NCI-H2107 treated with DMSO at 0.1 percent for 48 hours (cell line): Measurements from ENCODE around the gene KDM4F.

Experiments
- DNase-seq: peaks from one replicate; lab custom pipeline; 2025; ENCODE audit not compliant: unreplicated experiment; lab: John Stamatoyannopoulos, UW

The KDM4F gene

DNA sequence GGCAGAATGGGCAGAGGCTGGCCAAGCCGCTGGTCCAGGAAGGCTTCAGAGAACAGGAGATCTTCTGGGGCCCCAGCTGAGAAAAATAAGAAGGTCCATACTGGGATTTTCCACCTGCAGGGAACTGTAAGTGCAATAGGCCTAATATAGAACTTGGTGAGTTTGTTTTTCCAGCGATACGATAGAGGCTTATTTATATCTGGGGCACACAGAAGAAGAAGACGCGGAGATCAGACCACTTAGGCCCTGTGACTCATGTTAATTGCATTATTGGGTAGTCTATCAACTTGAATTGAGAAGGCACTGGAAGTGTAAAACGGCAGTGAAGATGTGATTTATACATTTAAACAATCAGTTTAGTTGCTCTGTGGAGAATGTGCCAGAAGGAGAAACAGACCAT is 9.8 kb downstream of the KDM4F start:
- DNase-seq = no peak

DNA sequence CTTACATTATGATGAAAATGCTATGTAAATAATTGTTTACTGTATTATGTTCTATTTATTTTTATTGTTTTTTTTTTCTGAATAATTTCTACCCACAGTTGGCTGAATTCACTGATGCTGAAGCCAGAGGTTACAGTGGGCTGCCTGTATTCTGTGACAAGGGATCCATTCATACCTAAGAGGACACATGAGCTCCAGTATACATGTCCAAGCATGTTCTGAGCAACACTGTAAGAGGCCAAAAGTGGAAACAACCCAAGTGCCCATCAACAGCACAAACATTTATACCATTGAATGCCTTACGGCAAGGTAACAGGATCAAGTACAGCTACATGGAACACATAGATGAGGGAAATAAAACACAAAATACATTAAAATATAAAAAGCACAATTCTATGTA is 16.1 kb downstream of the KDM4F start:
- DNase-seq = peak; percentile 3

DNA sequence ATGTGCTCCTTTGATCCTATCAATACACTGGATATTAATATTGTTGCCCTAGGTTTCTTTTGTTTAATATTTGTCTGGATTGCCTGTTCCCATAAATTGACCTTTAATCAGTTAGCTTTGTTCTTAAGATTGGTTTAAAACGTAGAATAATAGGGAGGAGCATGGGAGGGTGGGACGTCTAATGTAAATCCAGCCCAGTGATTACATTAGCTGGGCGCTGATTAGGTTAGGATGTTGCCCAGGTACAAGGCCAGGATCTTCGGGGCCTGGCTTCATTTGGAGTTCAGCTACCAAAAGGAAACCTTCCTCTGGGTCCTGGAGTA is 17.5 kb downstream of the KDM4F start, which contains the start of gene SRSF8:
TSS of gene SRSF8 (plus strand) at position 204 of the 323 bp plus-strand sequence. CDS start 308 bp downstream, outside the sequence.
- DNase-seq = peak; percentile 61

DNA sequence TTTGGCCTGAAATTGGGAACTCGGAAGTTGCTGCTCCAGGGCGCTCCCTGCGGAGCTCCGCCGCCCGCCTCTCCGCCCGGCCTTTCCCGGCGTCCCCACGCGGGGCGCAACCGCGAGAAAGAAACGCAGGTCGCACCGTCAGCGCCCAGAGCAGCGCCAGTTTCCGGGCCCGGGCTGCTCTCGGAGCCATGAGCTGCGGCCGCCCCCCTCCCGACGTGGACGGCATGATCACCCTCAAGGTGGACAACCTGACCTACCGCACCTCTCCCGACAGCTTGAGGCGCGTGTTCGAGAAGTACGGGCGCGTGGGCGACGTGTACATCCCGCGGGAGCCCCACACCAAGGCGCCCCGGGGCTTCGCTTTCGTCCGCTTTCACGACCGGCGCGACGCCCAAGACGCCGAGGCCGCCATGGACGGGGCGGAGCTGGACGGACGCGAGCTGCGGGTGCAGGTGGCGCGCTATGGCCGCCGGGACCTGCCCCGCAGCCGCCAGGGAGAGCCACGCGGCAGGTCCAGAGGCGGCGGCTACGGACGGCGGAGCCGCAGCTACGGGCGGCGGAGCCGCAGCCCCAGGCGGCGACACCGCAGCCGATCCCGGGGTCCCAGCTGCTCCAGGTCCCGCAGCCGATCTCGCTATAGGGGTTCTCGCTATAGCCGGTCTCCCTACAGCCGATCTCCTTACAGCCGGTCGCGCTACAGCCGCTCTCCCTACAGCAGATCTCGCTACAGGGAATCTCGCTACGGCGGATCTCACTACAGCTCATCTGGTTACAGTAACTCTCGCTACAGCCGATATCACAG is 18.0 kb downstream of the KDM4F start:
- peak; percentile 61 for DNase-seq

DNA sequence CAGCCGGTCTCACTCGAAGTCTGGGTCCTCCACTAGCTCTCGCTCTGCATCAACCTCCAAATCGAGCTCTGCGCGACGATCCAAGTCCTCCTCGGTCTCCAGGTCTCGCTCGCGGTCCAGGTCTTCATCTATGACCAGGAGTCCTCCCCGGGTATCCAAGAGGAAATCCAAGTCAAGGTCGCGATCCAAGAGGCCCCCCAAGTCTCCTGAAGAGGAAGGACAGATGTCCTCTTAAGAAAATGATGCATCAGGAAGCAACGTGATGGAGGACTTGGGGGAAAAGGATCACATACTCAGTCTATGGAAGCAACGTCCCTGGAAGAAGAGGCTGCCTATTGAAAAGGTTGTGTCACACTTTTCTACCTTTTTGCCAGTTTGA is 18.6 kb downstream of the KDM4F start:
- peak; percentile 60 for DNase-seq

DNA sequence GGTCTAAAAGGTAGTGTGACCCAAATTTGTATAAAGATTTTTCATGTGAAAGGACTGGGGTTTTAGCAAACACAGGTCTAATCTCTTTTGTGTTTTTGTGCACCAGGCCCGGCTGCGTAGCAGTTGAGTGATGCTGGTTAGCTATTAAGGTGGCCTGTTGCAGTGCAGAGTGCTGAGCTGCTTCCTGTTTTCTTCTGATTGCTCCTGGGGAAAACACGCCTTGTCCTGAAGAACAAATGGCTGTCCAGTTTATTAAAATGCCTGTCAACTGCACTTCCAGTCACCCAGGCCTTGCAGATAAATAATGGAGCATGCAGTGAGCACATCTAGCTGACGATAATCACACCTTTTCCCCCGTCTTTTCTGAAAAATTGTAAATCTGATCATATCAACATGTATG is 19.3 kb downstream of the KDM4F start:
- peak; percentile 91 for DNase-seq

DNA sequence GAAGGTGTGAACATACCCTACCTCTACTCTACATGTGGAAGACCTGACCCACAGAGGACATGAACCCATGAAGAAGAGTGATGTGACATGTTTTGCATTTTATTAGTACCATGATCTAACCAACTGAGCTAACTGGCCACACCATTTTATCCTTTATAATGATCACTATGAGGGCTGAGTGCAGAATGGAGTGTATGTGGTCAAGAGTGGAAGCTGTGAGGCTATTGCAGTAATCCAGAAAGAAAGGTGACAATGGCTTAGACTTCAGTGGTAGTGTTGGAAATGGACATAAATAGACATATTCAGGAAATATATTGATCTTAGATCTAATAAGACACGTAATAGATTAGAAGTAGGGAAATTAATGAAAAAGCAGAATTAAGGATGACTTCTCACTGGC is 21.2 kb downstream of the KDM4F start:
- DNase-seq = peak; percentile 10

DNA sequence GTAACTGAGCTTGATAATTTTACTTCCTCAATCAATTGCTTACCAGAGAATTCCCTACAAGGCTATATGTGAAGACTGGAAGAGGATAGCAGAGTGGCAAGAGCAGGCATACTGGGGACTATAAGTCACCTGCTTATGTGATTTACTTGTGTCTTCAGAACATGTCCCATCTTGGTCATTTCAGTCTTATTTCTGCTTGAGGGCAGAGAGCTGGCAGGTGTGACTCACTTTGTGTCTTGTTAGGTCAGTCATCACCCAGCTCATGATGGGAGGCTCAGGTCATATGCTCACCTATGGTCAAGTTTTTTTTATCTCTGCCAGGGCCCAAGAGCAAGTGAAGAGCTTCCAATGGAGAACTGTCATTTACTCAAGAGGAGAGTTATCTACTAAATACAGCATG is 23.7 kb downstream of the KDM4F start:
- no peak for DNase-seq

DNA sequence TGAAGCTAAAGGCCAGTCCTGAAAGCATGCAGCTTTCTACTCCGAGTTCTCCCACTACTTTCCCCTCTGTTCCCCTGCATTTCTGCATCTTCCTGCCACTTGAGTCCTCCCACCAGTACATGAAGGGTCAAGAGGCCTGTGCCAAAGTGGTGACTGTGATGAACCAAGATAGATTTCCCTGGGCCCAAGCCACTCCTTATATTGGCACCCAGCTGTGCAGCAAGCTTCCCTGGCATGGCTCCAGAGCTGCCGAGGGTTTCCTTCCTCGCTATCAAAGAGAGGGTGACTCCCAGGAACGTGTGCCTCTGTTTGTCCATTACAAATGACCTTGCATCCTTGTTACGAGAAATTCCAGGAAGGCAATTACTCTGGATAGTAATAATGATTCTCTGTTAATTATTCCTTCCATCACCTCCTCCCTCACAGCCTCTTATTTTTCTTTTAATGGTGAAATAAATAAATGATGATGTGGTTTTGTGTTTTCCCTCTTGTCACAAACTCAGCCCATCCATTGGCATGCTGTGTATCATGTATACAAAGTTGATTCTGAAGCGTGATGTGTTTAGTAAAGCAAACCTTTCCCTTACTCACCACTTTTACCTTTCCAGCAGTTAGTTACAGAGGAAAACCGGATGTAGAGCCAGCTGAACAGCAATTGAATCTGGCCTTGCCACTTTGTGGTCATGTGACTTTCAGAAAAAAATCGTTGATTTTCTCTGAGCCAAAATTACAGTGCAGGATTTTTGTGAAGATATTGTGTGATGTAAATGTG is 25.8 kb downstream of the KDM4F start:
- DNase-seq = no peak

DNA sequence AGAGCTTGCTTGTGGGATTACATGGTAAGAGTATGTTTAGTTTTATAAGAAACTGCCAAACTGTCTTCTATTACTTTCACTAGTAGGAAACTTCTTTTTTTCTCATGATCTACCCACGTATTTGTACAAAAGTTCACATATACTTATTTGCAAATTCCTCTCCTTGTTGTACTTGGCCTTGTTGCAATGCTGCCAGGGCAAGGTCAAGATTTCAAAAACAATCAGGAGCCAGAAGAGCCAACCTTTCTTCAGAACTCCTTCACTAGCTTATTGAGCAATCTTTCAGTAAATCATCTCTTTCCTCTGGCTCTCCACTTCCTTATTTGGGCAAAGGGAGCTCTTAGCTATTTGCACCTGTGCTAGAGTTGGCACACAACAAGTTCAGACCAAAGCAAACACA is 27.2 kb downstream of the KDM4F start:
- no peak for DNase-seq

DNA sequence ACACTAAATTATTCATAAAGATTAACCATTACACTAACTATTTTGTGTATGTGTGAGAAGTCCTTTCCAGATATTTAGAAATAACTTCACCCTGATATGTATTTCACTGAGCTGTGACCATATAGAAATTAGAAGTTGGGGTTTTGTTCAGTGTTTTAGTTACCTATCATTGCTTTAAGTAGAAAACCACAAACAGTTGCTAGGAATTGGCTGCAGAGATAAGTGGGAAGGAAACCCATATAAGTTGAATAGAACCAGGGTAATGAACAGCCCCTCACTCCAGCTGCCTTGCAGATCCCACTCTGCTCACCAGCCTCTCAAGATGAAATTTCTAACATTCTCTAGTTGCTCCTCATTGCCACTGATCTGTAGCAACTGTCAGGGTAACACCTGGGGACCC is 27.8 kb downstream of the KDM4F start:
- DNase-seq = no peak

DNA sequence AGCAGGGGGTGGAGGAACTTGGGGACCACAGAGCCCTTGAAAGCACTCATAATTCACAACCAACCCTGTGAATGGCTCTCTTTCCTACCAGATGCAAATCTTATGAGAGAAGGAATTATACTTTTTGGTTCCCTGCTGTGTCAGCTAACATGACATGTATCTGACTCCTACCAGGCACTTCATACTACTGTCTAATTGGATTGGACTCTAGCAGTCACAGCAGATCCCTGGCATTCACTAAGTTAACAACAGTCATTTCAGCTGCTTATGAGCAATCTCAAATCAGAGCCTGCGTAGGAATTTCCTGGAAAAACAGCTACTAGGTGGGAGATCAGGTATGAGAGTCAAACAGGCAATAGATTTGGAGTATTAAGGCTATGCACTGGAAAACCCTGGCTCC is 29.3 kb downstream of the KDM4F start:
- peak; percentile 40 for DNase-seq

DNA sequence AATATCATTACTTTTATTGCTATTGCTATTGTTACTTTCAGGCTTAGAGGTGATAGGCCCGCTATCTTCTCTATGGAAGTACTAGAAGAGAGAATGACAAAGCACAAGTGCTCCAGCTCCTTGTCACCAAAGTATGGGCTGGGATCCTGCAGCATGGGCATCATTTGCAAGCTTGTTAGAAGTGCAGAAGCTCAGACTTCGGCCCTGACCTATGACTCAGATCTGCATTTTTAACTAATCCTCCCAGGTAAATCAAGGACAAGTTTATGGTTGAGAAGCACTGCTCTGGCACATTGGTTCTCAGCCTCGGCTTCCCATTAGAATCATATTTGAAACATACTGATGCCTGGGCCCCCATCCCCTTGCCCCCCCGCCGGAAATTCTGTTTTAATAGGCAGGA is 31.8 kb downstream of the KDM4F start:
- no peak for DNase-seq

DNA sequence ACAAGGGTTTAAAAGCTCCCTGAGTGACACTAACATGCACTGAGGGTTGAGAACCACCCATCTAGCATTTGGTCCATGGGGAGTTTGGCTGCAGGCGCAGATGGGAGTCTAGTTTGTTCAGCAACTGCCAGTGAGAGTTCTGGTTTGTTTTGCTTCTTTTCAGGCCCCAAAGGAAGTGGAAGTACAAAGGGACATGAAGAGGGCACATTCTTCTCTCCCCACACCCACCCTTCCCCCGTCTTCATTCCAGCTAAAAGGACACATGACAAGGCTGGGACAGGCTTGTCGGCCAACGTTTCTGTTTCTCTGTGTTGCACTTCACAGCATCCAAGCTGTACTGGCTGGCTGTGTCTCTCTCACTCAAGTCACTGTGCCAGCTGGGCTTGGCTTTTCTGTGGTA is 32.2 kb downstream of the KDM4F start:
- no peak for DNase-seq

DNA sequence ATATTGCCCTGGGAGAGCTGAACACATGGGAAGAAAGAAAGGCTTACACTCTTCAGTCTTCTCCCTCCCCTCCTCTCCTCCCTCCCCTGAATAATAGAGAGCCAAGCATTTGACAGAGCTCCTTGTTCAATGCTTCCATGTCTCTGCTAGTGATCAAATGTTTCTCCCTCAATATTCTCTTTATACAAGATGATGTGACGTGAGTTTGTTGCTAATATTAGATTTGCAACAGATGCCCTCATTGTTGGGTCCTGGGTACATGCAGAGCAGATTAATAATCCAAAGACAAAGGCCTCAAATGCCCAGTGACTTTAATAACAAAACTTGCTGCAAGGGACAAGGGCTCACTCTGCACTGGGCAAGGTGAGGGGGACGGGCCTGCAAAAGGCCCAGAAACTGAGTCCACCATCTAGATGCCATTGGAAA is 33.4 kb downstream of the KDM4F start:
- no peak for DNase-seq

DNA sequence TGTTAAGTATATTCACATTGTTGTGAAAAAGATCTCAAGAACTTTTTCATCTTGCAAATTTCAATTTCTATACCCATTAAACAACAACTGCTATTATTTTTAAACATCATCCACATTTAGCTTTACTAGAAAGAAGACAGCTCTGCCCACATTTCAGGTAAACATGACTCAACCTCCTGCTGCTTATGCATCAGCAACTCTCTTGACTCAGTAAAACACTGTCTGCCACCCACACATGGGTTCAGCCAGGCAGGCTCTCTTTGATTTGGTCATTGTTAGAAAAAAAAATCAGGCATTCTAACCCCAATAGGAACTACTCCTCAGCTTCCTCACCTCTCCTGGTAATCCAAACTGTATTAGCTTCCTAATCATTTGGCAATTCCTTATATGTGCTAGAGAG is 35.3 kb downstream of the KDM4F start:
- no peak for DNase-seq

DNA sequence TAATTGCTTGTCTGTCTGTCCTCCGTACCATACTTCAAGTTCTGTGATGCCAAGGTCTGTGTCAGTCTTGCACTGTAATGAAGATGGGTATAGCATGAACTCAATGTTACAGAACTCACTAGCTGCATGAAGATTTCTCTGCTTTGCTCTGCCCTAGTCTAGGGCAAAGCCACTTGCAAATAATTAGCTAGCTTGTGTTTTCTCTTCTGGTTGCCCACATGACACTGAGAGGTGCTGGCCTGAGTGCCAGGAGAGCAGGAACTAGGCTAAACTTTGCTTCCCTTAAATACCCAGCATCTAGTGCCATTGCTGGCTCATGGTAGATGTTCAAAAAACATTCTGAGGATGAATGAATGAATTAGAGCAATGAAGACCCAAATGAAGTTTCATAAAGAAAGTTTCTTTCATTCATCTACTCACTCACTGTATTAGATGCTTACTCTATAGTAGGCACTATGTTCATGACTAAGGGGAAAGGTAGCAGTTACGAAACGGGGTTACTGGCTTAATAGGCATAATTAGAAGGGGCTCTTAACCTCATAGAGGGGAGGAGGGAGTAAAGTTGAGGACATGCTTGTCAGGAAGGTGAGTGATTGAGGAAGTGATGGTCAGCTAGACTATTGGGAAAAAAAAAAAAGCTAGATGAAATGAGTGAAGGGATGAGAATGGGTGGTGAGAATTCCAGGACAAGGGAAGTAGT is 36.0 kb downstream of the KDM4F start:
- no peak for DNase-seq

DNA sequence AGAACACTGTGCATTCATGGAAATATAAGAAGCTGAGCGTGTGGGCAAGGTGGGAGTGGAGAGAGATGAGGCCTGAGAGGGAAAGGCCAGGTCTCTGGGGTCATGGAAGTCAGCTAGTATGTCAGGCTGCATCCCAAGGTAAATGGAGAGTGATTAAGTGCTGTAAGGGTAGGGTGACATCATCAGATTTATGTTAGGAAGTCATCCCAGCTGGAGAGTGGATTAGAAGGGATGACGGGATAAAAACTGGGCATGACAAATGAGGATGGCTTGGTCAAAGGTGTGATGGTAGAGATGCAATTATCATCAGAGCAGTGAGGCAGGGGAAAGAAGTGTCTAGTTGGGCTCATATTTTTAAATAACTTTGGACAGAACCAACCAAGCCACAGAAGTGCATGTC is 36.9 kb downstream of the KDM4F start:
- DNase-seq = no peak

DNA sequence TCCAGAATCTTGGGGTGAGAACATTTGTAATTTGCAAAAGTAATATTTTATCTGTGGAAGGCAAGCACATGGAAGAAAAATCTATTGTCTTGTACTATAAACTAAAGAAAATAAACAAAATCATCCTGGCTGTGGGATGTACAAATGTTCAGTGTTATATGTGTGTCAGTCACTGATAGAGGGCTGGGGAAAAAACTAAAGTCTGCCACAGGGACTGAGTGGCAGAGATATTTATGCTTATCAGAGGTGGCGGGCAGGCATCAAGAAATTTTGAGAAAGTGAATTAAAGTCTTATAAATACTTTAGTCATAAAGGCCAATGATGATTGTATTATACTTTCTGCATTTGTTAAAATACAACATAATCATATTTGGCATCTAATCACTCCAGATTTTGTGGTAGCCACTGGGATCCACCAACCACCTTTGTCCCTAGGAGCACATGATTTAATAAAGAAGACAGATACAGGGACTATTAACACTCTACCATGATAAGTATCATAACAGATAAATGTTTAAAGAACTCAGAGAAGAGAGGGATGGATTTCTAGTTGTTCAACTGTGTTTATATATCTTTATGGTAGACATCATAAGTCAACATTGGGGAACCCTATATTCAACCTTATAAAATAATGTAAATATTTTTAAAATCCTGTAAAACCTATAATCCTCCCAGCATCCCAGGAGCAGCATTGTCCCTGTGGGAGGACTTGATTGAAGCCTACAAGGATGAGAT is 37.8 kb downstream of the KDM4F start:
- DNase-seq = no peak

DNA sequence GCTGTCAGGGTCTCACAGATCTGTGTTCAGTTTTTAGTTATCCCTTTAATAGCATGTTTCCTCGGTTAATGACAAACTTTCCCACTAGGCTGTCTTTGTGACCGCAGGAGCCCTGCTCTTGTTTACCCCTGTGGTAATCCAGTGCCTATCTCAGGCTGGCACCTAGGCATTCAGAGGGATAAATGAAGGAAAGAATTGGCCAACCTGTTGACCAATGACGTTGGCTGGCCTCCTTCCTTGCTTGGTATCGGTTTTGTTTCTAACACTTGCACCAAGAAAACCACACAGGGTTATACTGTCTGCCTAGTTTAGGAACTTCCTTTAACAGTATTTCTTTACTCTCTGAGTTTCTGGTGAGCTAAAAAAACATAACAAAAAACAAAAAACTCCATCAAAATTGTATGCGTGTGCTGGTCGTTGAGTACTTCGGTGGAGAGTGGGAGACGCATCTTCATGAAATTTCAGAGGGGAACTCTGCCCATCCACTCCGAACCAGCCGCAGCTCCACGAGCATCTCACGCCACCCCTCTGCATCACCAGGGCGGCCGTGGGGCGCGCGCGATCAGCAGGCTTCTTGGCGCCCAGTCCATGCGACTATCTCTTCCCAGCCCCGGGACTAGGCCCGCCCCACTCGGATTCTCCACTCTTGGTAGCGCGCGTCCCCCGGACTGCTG is 39.9 kb downstream of the KDM4F start:
- DNase-seq = no peak
